ENCODE data around the gene GON7.
"Not testable (repeated sequence)": the region's sequence is repeated elsewhere in the genome, so short reads cannot be mapped to it uniquely, and the experiment has no call there.

GON7 gene

GRCh38 chr14:93195316-93195999, 11.4 kb downstream of the GON7 start:
- DNase-seq = no peak

- DNase-seq = no peak
These were observed 19.9 kb downstream of the GON7 start for GRCh38 chr14:93186956-93187355.

GRCh38 chr14:93186466-93186865, 20.4 kb downstream of the GON7 start:
- peak; percentile 44 for DNase-seq

GRCh38 chr14:93185349-93185720, 21.5 kb downstream of the GON7 start:
- no peak for DNase-seq

- DNase-seq = peak; percentile 79
These were observed 22.2 kb downstream of the GON7 start, which contains the start of the genes LYSET and MOAP1 for GRCh38 chr14:93184391-93185348. TSS of gene LYSET (plus strand) at chr14:93185317. CDS start at chr14:93185406, 89 bp downstream. TSS of gene MOAP1 (minus strand) at chr14:93184897. CDS start at chr14:93184242, 655 bp downstream.

- DNase-seq = no peak
These were observed 23.1 kb downstream of the GON7 start for GRCh38 chr14:93183596-93184317.

GRCh38 chr14:93175492-93175891, 31.4 kb downstream of the GON7 start:
- DNase-seq = no peak

- not testable (repeated sequence) for DNase-seq
These were observed 32.1 kb downstream of the GON7 start for GRCh38 chr14:93174731-93175130.

- peak; percentile 58 for DNase-seq
These were observed 32.9 kb downstream of the GON7 start for GRCh38 chr14:93173943-93174395.

GRCh38 chr14:93171376-93171775, 35.5 kb downstream of the GON7 start:
- DNase-seq = peak; percentile 18

- not testable (repeated sequence) for DNase-seq
These were observed 36.7 kb downstream of the GON7 start for GRCh38 chr14:93170141-93170540.

GRCh38 chr14:93169619-93170018, 37.2 kb downstream of the GON7 start:
- not testable (repeated sequence) for DNase-seq

GRCh38 chr14:93168610-93169009, 38.3 kb downstream of the GON7 start:
- not testable (repeated sequence) for DNase-seq

- DNase-seq = not testable (repeated sequence)
These were observed 41.3 kb downstream of the GON7 start for GRCh38 chr14:93165271-93166265.

GRCh38 chr14:93163564-93163963, 43.3 kb downstream of the GON7 start:
- DNase-seq = peak; percentile 77

GRCh38 chr14:93161411-93161940, 45.4 kb downstream of the GON7 start:
- DNase-seq = no peak

- peak; percentile 45 for DNase-seq
These were observed 46.5 kb downstream of the GON7 start for GRCh38 chr14:93160353-93160801.

- not testable (repeated sequence) for DNase-seq
These were observed 47.1 kb downstream of the GON7 start for GRCh38 chr14:93159625-93160352.

- DNase-seq = not testable (repeated sequence)
These were observed 48.5 kb downstream of the GON7 start for GRCh38 chr14:93158349-93158748.

GRCh38 chr14:93156693-93157369, 50.0 kb downstream of the GON7 start:
- DNase-seq = no peak

All from OCI-M1 (cell line).